WI38 (cell line): ENCODE measurements around the gene MB.
A peak's percentile ranks its signal among the peaks of the same experiment; 100 is the strongest.

Experiments used
- H3K4me3 ChIP-seq: 2 replicates; pipeline ENCODE4 v1.5.1; 2011; ENCODE audit warnings: low read depth, mild to moderate bottlenecking, control low read depth, low read length
- CTCF ChIP-seq: IDR thresholded peaks from 2 replicates; pipeline ENCODE4 v1.5.1; 2012; ENCODE audit warnings: low read depth, mild to moderate bottlenecking, control low read depth, low read length

The MB gene

GRCh38 chr22:35657571-35658312, 40.6 kb upstream of the MB start:
- no peak for TF ChIP-seq CTCF
- H3K4me3 ChIP-seq: no peak overlapping the region

- TF ChIP-seq CTCF: no peak
- no peak overlapping the region for H3K4me3 ChIP-seq
These were observed 39.2 kb upstream of the MB start for GRCh38 chr22:35656284-35656752.

- H3K4me3 ChIP-seq: no peak overlapping the region
- no peak for TF ChIP-seq CTCF
These were observed 36.7 kb upstream of the MB start for GRCh38 chr22:35653824-35654223.

- no peak for TF ChIP-seq CTCF
- H3K4me3 ChIP-seq: no peak overlapping the region
These were observed 34.0 kb upstream of the MB start for GRCh38 chr22:35651085-35651484.

- TF ChIP-seq CTCF: no peak
- peak overlapping the region; percentile 81 for H3K4me3 ChIP-seq
These were observed 32.6 kb upstream of the MB start for GRCh38 chr22:35649636-35650250.

- TF ChIP-seq CTCF: no peak
These were observed 32.0 kb upstream of the MB start for GRCh38 chr22:35649026-35649553.

More at GRCh38 chr22:35649026-35649553, 32.0 kb upstream of the MB start:
- peak overlapping the region; percentile 81 for H3K4me3 ChIP-seq
